H1 (cell line): Measurements from ENCODE around the gene MRPS16. TPM values are rescaled to one million over a fixed set of nuclear protein-coding genes. Genes with fewer than 3 reads are reported as not detected.

ENCODE experiments used
- CTCF ChIA-PET: fragments of 300-600 bp; sonication (Branson Sonifier 250); formaldehyde crosslinking; loops from one replicate; lab custom pipeline; 2021; ENCODE audit not compliant: partially characterized antibody; lab: Charles Lee
- POLR2A ChIA-PET: fragments of 300-600 bp; sonication (Branson Sonifier 250); formaldehyde crosslinking; loops from one replicate; lab custom pipeline; 2021; ENCODE audit warnings: inconsistent platforms; ENCODE audit not compliant: partially characterized antibody; lab: Charles Lee
- DNase-seq, 2 experiments: peaks; one replicate each; pipeline versions ENCODE4 v3.0.0 to v3.0.0-alpha.2; 2010 to 2022; ENCODE audit warnings: low spot score in 2 of 2, low read depth in 1 of 2, mixed read lengths in 1 of 2
- FAIRE-seq: peaks from 2 replicates; lab custom pipeline; 2011; peaks lifted over from hg19 to GRCh38; lab: Jason Lieb, UNC
- H2AFZ ChIP-seq: 2 replicates; pipeline ENCODE4 v1.8.1; 2012; ENCODE audit warnings: low read length, inconsistent platforms
- H2AK5ac ChIP-seq: 2 replicates; pipeline ENCODE4 v1.6.1; 2013; ENCODE audit warnings: low read depth, low read length
- H2BK120ac ChIP-seq: replicated peaks from 2 replicates; pipeline ENCODE3; 2013; ENCODE audit warnings: low read depth, low read length, inconsistent platforms
- H2BK12ac ChIP-seq: 2 replicates; pipeline ENCODE4 v1.6.1; 2013; ENCODE audit warnings: low read depth, low read length
- H2BK15ac ChIP-seq: 2 replicates; pipeline ENCODE4 v1.6.1; 2013; ENCODE audit warnings: low read length
- H2BK20ac ChIP-seq: 2 replicates; pipeline ENCODE4 v1.6.1; 2013; ENCODE audit warnings: low read length
- H2BK5ac ChIP-seq: 2 replicates; pipeline ENCODE4 v1.6.1; 2013; ENCODE audit warnings: low read depth, low read length
- H3K14ac ChIP-seq: 2 replicates; pipeline ENCODE4 v1.6.1; 2013; ENCODE audit warnings: inconsistent platforms; ENCODE audit not compliant: insufficient read length
- H3K18ac ChIP-seq: 2 replicates; pipeline ENCODE4 v1.6.1; 2013; ENCODE audit warnings: low read length; ENCODE audit errors: extremely low read depth
- H3K23ac ChIP-seq: 2 replicates; pipeline ENCODE4 v1.6.1; 2013; ENCODE audit warnings: inconsistent platforms; ENCODE audit not compliant: insufficient read length
- H3K23me2 ChIP-seq: 2 replicates; pipeline ENCODE4 v1.6.1; 2013; ENCODE audit warnings: low read depth, low read length
- H3K27ac ChIP-seq: 2 replicates; pipeline ENCODE4 v1.6.1; 2011; ENCODE audit warnings: low read depth, low read length, inconsistent platforms
- H3K27me3 ChIP-seq, 4 experiments: replicated peaks in 1 of 4; 1 replicate in 1 of 4; 2 replicates in 3 of 4; pipeline versions ENCODE4 v1.6.1 to v1.8.1; 2011 to 2013; ENCODE audit warnings: low read length in 3 of 4, mild to moderate bottlenecking in 3 of 4, inconsistent platforms in 2 of 4, mixed read lengths in 2 of 4, moderate library complexity in 1 of 4; ENCODE audit not compliant: control insufficient read depth in 3 of 4, insufficient read depth in 3 of 4; ENCODE audit errors: extremely low read depth in 1 of 4
- H3K36me3 ChIP-seq, 4 experiments: 2 replicates each; pipeline versions ENCODE4 v1.6.1 to v1.8.1; 2011 to 2013; ENCODE audit warnings: mild to moderate bottlenecking in 4 of 4, low read length in 3 of 4, moderate library complexity in 2 of 4, control low read depth in 1 of 4, inconsistent platforms in 1 of 4; ENCODE audit not compliant: insufficient read depth in 4 of 4, control insufficient read depth in 2 of 4
- H3K4ac ChIP-seq: replicated peaks from 2 replicates; pipeline ENCODE3; 2013; ENCODE audit warnings: low read length, low read depth, mixed read lengths, inconsistent platforms; ENCODE audit not compliant: insufficient read length
- H3K4me1 ChIP-seq, 4 experiments: replicated peaks in 1 of 4; 1 replicate in 1 of 4; 2 replicates in 3 of 4; pipeline versions ENCODE4 v1.6.1 to v1.8.1; 2011 to 2013; ENCODE audit warnings: low read length in 3 of 4, inconsistent platforms in 2 of 4, mixed read lengths in 1 of 4; ENCODE audit not compliant: insufficient read depth in 4 of 4, control insufficient read depth in 3 of 4
- H3K4me2 ChIP-seq, 2 experiments: 2 replicates each; pipeline versions ENCODE4 v1.6.1 to v1.8.1; 2011 to 2013; ENCODE audit warnings: low read depth in 2 of 2, low read length in 2 of 2, control low read depth in 1 of 2, inconsistent platforms in 1 of 2, mild to moderate bottlenecking in 1 of 2; ENCODE audit not compliant: insufficient read depth in 1 of 2
- H3K4me3 ChIP-seq, 4 experiments: fragments of 200-600, 300-600 bp in 1 of 4; sonication (generic), shearing (Covaris generic), sonication (Bioruptor Twin) in 1 of 4; 2 replicates each; pipeline versions ENCODE4 v1.5.1 to v1.8.1; 2011 to 2016; ENCODE audit warnings: low read length in 4 of 4, low read depth in 3 of 4, control low read depth in 2 of 4, inconsistent platforms in 2 of 4, mild to moderate bottlenecking in 2 of 4, mixed read lengths in 1 of 4, moderate library complexity in 1 of 4; ENCODE audit not compliant: insufficient read depth in 2 of 4; ENCODE audit errors: extremely low read depth in 1 of 4
- H3K56ac ChIP-seq: replicated peaks from 2 replicates; pipeline ENCODE3; 2013; ENCODE audit warnings: low read depth, mild to moderate bottlenecking, mixed read lengths, low read length, inconsistent platforms; ENCODE audit not compliant: insufficient read length
- H3K79me1 ChIP-seq: 2 replicates; pipeline ENCODE4 v1.6.1; 2013; ENCODE audit warnings: low read depth, low read length, control low read depth
- H3K79me2 ChIP-seq, 2 experiments: 2 replicates each; pipeline versions ENCODE4 v1.6.1 to v1.8.1; 2012 to 2013; ENCODE audit warnings: low read length in 2 of 2, mild to moderate bottlenecking in 2 of 2, inconsistent platforms in 1 of 2; ENCODE audit not compliant: insufficient read depth in 2 of 2, control insufficient read depth in 1 of 2
- H3K9ac ChIP-seq, 4 experiments: replicated peaks in 1 of 4; 1 replicate in 1 of 4; 2 replicates in 3 of 4; pipeline versions ENCODE4 v1.6.1 to v1.8.1; 2011 to 2013; ENCODE audit warnings: low read depth in 3 of 4, low read length in 3 of 4, control low read depth in 2 of 4, mild to moderate bottlenecking in 2 of 4, moderate library complexity in 2 of 4, inconsistent platforms in 1 of 4; ENCODE audit errors: extremely low read depth in 1 of 4
- H3K9me3 ChIP-seq, 2 experiments: 2 replicates each; pipeline versions ENCODE4 v1.6.1 to v1.8.1; 2012 to 2013; ENCODE audit warnings: mild to moderate bottlenecking in 2 of 2, moderate library complexity in 2 of 2, control low read depth in 1 of 2, inconsistent platforms in 1 of 2, low read depth in 1 of 2, low read length in 1 of 2, mixed read lengths in 1 of 2; ENCODE audit not compliant: insufficient read depth in 2 of 2
- H4K20me1 ChIP-seq, 2 experiments: replicated peaks in 1 of 2; 2 replicates each; pipeline versions ENCODE3 to v1.8.1; 2011 to 2013; ENCODE audit warnings: inconsistent platforms in 2 of 2, low read length in 2 of 2, mild to moderate bottlenecking in 1 of 2; ENCODE audit not compliant: insufficient read depth in 2 of 2, control insufficient read depth in 1 of 2
- H4K5ac ChIP-seq: 2 replicates; pipeline ENCODE4 v1.6.1; 2013; ENCODE audit warnings: low read length, low read depth, mixed read lengths, inconsistent platforms; ENCODE audit not compliant: insufficient read length
- H4K8ac ChIP-seq: 2 replicates; pipeline ENCODE4 v1.8.0; 2013; ENCODE audit warnings: mild to moderate bottlenecking, moderate library complexity, low read length, inconsistent platforms; ENCODE audit not compliant: insufficient read depth; ENCODE audit errors: extremely low read depth
- H4K91ac ChIP-seq: replicated peaks from 2 replicates; pipeline ENCODE3; 2013; ENCODE audit warnings: low read length, mixed read lengths, inconsistent platforms; ENCODE audit not compliant: insufficient read length
- CEBPB ChIP-seq: IDR thresholded peaks from 2 replicates; pipeline ENCODE4 v1.6.1; 2012; ENCODE audit warnings: low read depth, low read length
- JUN ChIP-seq: IDR thresholded peaks from 2 replicates; pipeline ENCODE4 v1.6.1; 2011; ENCODE audit warnings: low read depth, mild to moderate bottlenecking, improper control_type of control experiment, low read length
- MAFK ChIP-seq: IDR thresholded peaks from 2 replicates; pipeline ENCODE4 v1.6.1; 2012; ENCODE audit warnings: low read depth, mild to moderate bottlenecking, improper control_type of control experiment, low read length
- POLR2A ChIP-seq, 2 experiments: IDR thresholded peaks; 1 replicate in 1 of 2; 2 replicates in 1 of 2; pipeline ENCODE4 v1.6.1; 2011; ENCODE audit warnings: low read depth in 2 of 2, low read length in 2 of 2, mild to moderate bottlenecking in 2 of 2; ENCODE audit errors: control extremely low read depth in 1 of 2
- POU5F1 ChIP-seq: IDR thresholded peaks from 2 replicates; pipeline ENCODE4 v1.6.1; 2011; ENCODE audit warnings: low read depth, mild to moderate bottlenecking, low read length, moderate library complexity
- SRF ChIP-seq: IDR thresholded peaks from 2 replicates; pipeline ENCODE4 v1.6.1; 2011; ENCODE audit warnings: mild to moderate bottlenecking, low read depth, low read length, moderate library complexity
- WGBS, 2 experiments: shearing (Covaris generic) in 1 of 2; methylation state at CpG; one replicate each; pipeline versions ENCODE4 v1.1.6 to v1.1.7; 2013 to 2015; ENCODE audit warnings: low lambda C conversion rate in 2 of 2, mixed read lengths in 2 of 2, inconsistent platforms in 1 of 2, low coverage in 1 of 2, missing lambda C conversion rate in 1 of 2; ENCODE audit not compliant: insufficient replicate concordance in 2 of 2, insufficient coverage in 1 of 2, insufficient read length in 1 of 2; ENCODE audit errors: extremely low coverage in 1 of 2, missing lambda C conversion rate in 1 of 2; 5-methylcytosine and 5-hydroxymethylcytosine counted together
- polyA plus RNA-seq, 7 experiments: library from polyadenylated mRNA; depleted of rRNA in 3 of 7; stranded (reverse) in 5 of 7; unstranded in 2 of 7; fragments of >200 nt in 5 of 7; fragments of 200-250 nt in 2 of 7; gene quantifications; 1 replicate in 5 of 7; 2 replicates in 1 of 7; 4 replicates in 1 of 7; pipeline versions ENCODE4 v1.2.1 to v1.2.3, GENCODE V29; 2011 to 2013; ENCODE audit warnings: missing spikeins in 2 of 7, mixed read lengths in 2 of 7
- total RNA-seq: library from RNA; stranded (reverse); fragmentation: NEBNext Ultra II Directional; extraction: Animal tissue kit (Norgen Biotek cat#: 25700); gene quantifications from 2 replicates; pipeline ENCODE4 v1.2.1, GENCODE V29; 2021
- TF ChIP-seq, protein P1 (sequence below): IDR thresholded peaks from 2 replicates; pipeline ENCODE4 v1.6.1; 2012; ENCODE audit warnings: low read length, inconsistent platforms

MRPS16 gene
- total and polyA plus RNA-seq, 2 of the 8 experiments (the other 6 are each of a cell fraction or from before 2014, with no cell fraction given), result 125 to 203 TPM

GRCh38 chr10:73264423-73264822, 12.0 kb upstream of the MRPS16 start:
- WGBS, 2 experiments, result 85% methylated on average over 2 of the region's 2 CpGs; no CpG with 5 or more reads in 1 of the 2 experiments
- Histone ChIP-seq H3K9me3 (0 out of 4 replicates have a peak, but pooled peaks cover 2 to 5% of the 10 kb centered on the region in 2 experiments), H2BK20ac (no peak overlapping the region)

More at GRCh38 chr10:73264423-73264822, 12.0 kb upstream of the MRPS16 start:
- H3K79me1 ChIP-seq, result no peaks in the 10 kb centered on the region
- no peaks in the 10 kb centered on the region for H4K20me1 ChIP-seq
- no peak overlapping the region for H3K4ac ChIP-seq
- no peak overlapping the region for H2BK15ac ChIP-seq
- H2BK5ac ChIP-seq, result no peak overlapping the region
- H3K27ac ChIP-seq, result no peak overlapping the region
- CTCF ChIA-PET, result interaction anchor here (0.5 to 2.5 kb wide), 12 partner anchors 8 to 120 kb away, joined by 3 to 18 read pairs (median 6); partner anchors contain the start of gene MRPS16
- no peaks in the 10 kb centered on the region for H3K36me3 ChIP-seq
- H4K8ac ChIP-seq, result no peak overlapping the region
- POLR2A ChIA-PET, result interaction anchor here (1.8 to 2.6 kb wide), 2 partner anchors 9 to 17 kb away, joined by 7 to 8 read pairs; partner anchors contain the start of gene DNAJC9
- no peak overlapping the region for H2BK12ac ChIP-seq
- TF ChIP-seq MAFK (no peak), POU5F1 (no peak), POLR2A (IDR thresholded peaks at IDR 0.05; ENCODE audit: control extremely low read depth in 1 of 2, low read depth in 2 of 2, low read length in 2 of 2) (no peak), CEBPB (no peak), JUN (no peak), SRF (no peak)
- TF ChIP-seq, protein P1, sequence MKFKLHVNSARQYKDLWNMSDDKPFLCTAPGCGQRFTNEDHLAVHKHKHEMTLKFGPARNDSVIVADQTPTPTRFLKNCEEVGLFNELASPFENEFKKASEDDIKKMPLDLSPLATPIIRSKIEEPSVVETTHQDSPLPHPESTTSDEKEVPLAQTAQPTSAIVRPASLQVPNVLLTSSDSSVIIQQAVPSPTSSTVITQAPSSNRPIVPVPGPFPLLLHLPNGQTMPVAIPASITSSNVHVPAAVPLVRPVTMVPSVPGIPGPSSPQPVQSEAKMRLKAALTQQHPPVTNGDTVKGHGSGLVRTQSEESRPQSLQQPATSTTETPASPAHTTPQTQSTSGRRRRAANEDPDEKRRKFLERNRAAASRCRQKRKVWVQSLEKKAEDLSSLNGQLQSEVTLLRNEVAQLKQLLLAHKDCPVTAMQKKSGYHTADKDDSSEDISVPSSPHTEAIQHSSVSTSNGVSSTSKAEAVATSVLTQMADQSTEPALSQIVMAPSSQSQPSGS, result no peak
- no peak overlapping the region for H2BK120ac ChIP-seq
- H4K91ac ChIP-seq, result no peak overlapping the region
- H2AFZ ChIP-seq, result no peak overlapping the region
- no peak overlapping the region for H2AK5ac ChIP-seq
- no peak overlapping the region for H3K23ac ChIP-seq
- FAIRE-seq, result no peak
- H3K18ac ChIP-seq, result no peak overlapping the region
- no peak overlapping the region for H3K56ac ChIP-seq
- H3K14ac ChIP-seq, result no peak overlapping the region
- H4K5ac ChIP-seq, result no peak overlapping the region
- no peak for DNase-seq
- H3K4me1 ChIP-seq, result no peaks in the 10 kb centered on the region
- no peak overlapping the region for H3K9ac ChIP-seq
- no peak overlapping the region for H3K4me3 ChIP-seq
- H3K27me3 ChIP-seq, result no peaks in the 10 kb centered on the region
- H3K4me2 ChIP-seq, result no peak overlapping the region
- H3K23me2 ChIP-seq, result no peaks in the 10 kb centered on the region
- H3K79me2 ChIP-seq, result no peaks in the 10 kb centered on the region
